ENCODE data around the gene OPN4. TPM values are rescaled to one million over a fixed set of nuclear protein-coding genes. Genes with fewer than 3 reads are reported as not detected.

OPN4 gene
- total and polyA plus RNA-seq, 5 donors from 2014 or later = not detected

GRCh38 chr10:86703176-86703575, 48.8 kb downstream of the OPN4 start:
- H3K36me3 Mint-ChIP-seq = no peaks in the 10 kb centered on the region
- H3K27ac ChIP-seq (ENCODE audit: insufficient read depth, low read length, poor library complexity, severe bottlenecking) = no peak overlapping the region
- no peak overlapping the region for H3K4me3 Mint-ChIP-seq
- H3K9me3 ChIP-seq (ENCODE audit: control insufficient read depth in 2 of 2, low read length in 2 of 2) = no peaks in the 10 kb centered on the region
- H3K9me3 Mint-ChIP-seq = no peaks in the 10 kb centered on the region
- no peaks in the 10 kb centered on the region for H3K27me3 Mint-ChIP-seq
- peaks cover 0 to 2% (median 0%) of the 10 kb centered on the region in 4 donors for H3K4me1 Mint-ChIP-seq
- DNase-seq = no peak
- H3K27me3 ChIP-seq (ENCODE audit: control insufficient read depth, insufficient read depth, low read length) = no peaks in the 10 kb centered on the region
- H3K4me1 ChIP-seq (ENCODE audit: control insufficient read depth, insufficient read depth, low read length, poor library complexity, severe bottlenecking) = no peaks in the 10 kb centered on the region
- H3K4me3 ChIP-seq (ENCODE audit: low read depth, low read length) = no peak overlapping the region
- H3K27ac Mint-ChIP-seq = no peak overlapping the region
- no peak for ATAC-seq (ENCODE audit: low read depth in 2 of 2)
- no peaks in the 10 kb centered on the region for H3K36me3 ChIP-seq (ENCODE audit: control insufficient read depth, insufficient read depth, low read length)

- H3K4me3 Mint-ChIP-seq = no peak overlapping the region
- no peaks in the 10 kb centered on the region for H3K9me3 Mint-ChIP-seq
- H3K27ac Mint-ChIP-seq = no peak overlapping the region
- H3K27me3 Mint-ChIP-seq = no peaks in the 10 kb centered on the region
- H3K9me3 ChIP-seq (ENCODE audit: control insufficient read depth in 2 of 2, low read length in 2 of 2) = no peaks in the 10 kb centered on the region
- ATAC-seq (ENCODE audit: low read depth in 2 of 2) = no peak
- no peak for DNase-seq
- H3K36me3 ChIP-seq (ENCODE audit: control insufficient read depth, insufficient read depth, low read length) = no peaks in the 10 kb centered on the region
- H3K4me1 ChIP-seq (ENCODE audit: control insufficient read depth, insufficient read depth, low read length, poor library complexity, severe bottlenecking) = no peaks in the 10 kb centered on the region
- no peaks in the 10 kb centered on the region for H3K36me3 Mint-ChIP-seq
- H3K4me3 ChIP-seq (ENCODE audit: low read depth, low read length) = no peak overlapping the region
- H3K27ac ChIP-seq (ENCODE audit: insufficient read depth, low read length, poor library complexity, severe bottlenecking) = no peak overlapping the region
- H3K27me3 ChIP-seq (ENCODE audit: control insufficient read depth, insufficient read depth, low read length) = no peaks in the 10 kb centered on the region
- H3K4me1 Mint-ChIP-seq = peaks cover 0 to 9% (median under 1%) of the 10 kb centered on the region in 4 donors
These were observed 50.8 kb downstream of the OPN4 start for GRCh38 chr10:86705139-86705538.

DNA sequence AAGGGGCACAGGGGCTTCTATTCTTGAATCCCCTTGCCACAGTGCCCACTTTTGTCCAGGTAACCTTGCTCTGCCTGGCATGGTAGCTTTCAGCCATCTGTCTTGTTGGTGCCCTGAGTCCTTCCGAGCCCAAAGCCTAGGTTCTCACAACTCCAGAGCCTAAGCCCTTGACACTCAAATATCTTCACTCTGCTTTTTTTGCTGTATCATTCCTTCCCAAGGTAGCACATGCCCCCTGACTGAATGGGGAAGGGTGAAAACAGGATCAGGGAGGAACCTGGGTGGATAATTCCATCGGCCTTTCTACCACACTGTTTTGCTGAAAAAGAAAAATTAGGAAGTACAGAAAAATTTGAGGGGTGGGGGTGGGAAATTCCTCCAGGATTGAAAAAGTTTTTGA, 51.6 kb downstream of the OPN4 start:
- Mint-ChIP-seq H3K4me3 (no peak overlapping the region), H3K4me1 (peaks cover 0 to 17% (median 3%) of the 10 kb centered on the region in 4 donors), H3K27ac (no peak overlapping the region), H3K36me3 (no peaks in the 10 kb centered on the region), H3K27me3 (no peaks in the 10 kb centered on the region), H3K9me3 (no peaks in the 10 kb centered on the region)
- Histone ChIP-seq H3K4me1 (ENCODE audit: control insufficient read depth, insufficient read depth, low read length, poor library complexity, severe bottlenecking) (no peaks in the 10 kb centered on the region), H3K27ac (ENCODE audit: insufficient read depth, low read length, poor library complexity, severe bottlenecking) (no peak overlapping the region), H3K27me3 (ENCODE audit: control insufficient read depth, insufficient read depth, low read length) (no peaks in the 10 kb centered on the region), H3K9me3 (ENCODE audit: control insufficient read depth in 2 of 2, low read length in 2 of 2) (no peaks in the 10 kb centered on the region), H3K4me3 (ENCODE audit: low read depth, low read length) (no peak overlapping the region), H3K36me3 (ENCODE audit: control insufficient read depth, insufficient read depth, low read length) (no peaks in the 10 kb centered on the region)
- no peak for DNase-seq
- ATAC-seq (ENCODE audit: low read depth in 2 of 2) = no peak

DNA sequence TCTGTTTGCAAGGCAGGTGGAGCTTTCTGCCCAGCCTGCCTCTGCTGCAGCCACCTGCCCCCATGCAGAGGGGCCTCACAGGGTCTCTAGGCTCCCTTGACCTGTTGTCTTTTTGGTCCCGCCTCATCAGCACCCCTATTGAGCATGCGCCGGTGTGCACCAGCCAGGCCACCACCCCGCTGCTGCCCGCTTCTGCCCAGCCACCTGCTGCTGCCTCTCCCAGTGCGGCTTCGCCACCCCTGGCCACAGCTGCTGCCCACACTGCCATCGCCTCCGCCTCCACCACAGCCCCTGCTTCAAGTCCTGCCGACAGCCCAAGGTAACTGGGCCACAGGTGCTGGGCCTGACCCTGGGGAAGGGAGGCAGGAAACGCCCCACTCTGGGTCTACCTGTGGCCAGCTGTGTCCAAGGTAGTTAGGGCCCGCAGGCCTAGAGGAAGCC, 52.1 kb downstream of the OPN4 start:
- Mint-ChIP-seq H3K4me1 (peaks cover 0 to 19% (median 4%) of the 10 kb centered on the region in 4 donors), H3K36me3 (no peaks in the 10 kb centered on the region), H3K9me3 (no peaks in the 10 kb centered on the region), H3K27ac (no peak overlapping the region), H3K27me3 (no peaks in the 10 kb centered on the region), H3K4me3 (peak overlapping the region in 1 of 4 donors; percentile 73)
- Histone ChIP-seq H3K4me1 (ENCODE audit: control insufficient read depth, insufficient read depth, low read length, poor library complexity, severe bottlenecking) (no peaks in the 10 kb centered on the region), H3K36me3 (ENCODE audit: control insufficient read depth, insufficient read depth, low read length) (no peaks in the 10 kb centered on the region), H3K27me3 (ENCODE audit: control insufficient read depth, insufficient read depth, low read length) (no peaks in the 10 kb centered on the region), H3K4me3 (ENCODE audit: low read depth, low read length) (no peak overlapping the region), H3K9me3 (ENCODE audit: control insufficient read depth in 2 of 2, low read length in 2 of 2) (no peaks in the 10 kb centered on the region), H3K27ac (ENCODE audit: insufficient read depth, low read length, poor library complexity, severe bottlenecking) (no peak overlapping the region)
- DNase-seq = no peak
- ATAC-seq (ENCODE audit: low read depth in 2 of 2) = no peak

DNA sequence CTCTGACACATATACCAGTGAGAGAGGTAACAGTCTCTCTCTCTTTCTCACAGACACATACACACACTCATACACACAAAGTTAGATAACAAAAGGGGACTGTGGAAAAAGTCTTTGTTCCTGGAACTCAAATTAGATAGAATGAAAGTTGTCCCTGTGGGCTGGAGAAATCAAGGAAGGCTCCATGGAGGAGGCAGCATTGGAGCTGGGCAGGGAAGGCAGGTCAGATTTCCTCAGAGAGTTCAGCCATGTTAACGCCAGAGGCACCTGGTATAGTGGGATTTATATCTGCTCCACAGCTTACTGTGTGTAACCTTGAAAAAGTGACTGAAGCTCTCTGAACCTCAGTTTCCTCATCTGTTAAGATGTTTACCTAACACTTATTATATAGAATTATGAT, 52.6 kb downstream of the OPN4 start:
- Histone ChIP-seq H3K4me1 (ENCODE audit: control insufficient read depth, insufficient read depth, low read length, poor library complexity, severe bottlenecking) (peaks cover 3% of the 10 kb centered on the region), H3K36me3 (ENCODE audit: control insufficient read depth, insufficient read depth, low read length) (no peaks in the 10 kb centered on the region), H3K9me3 (ENCODE audit: control insufficient read depth in 2 of 2, low read length in 2 of 2) (no peaks in the 10 kb centered on the region), H3K27ac (ENCODE audit: insufficient read depth, low read length, poor library complexity, severe bottlenecking) (no peak overlapping the region), H3K4me3 (ENCODE audit: low read depth, low read length) (no peak overlapping the region), H3K27me3 (ENCODE audit: control insufficient read depth, insufficient read depth, low read length) (no peaks in the 10 kb centered on the region)
- Mint-ChIP-seq H3K36me3 (no peaks in the 10 kb centered on the region), H3K27ac (no peak overlapping the region), H3K4me1 (peaks cover 0 to 21% (median 5%) of the 10 kb centered on the region in 4 donors), H3K9me3 (no peaks in the 10 kb centered on the region), H3K4me3 (peak overlapping the region in 2 of 4 donors; percentile 70 to 73), H3K27me3 (no peaks in the 10 kb centered on the region)
- DNase-seq = no peak
- ATAC-seq (ENCODE audit: low read depth in 2 of 2) = no peak

- Histone ChIP-seq H3K4me3 (ENCODE audit: low read depth, low read length) (no peak overlapping the region), H3K9me3 (ENCODE audit: control insufficient read depth in 2 of 2, low read length in 2 of 2) (no peaks in the 10 kb centered on the region), H3K36me3 (ENCODE audit: control insufficient read depth, insufficient read depth, low read length) (no peaks in the 10 kb centered on the region), H3K27ac (ENCODE audit: insufficient read depth, low read length, poor library complexity, severe bottlenecking) (no peak overlapping the region), H3K27me3 (ENCODE audit: control insufficient read depth, insufficient read depth, low read length) (no peaks in the 10 kb centered on the region), H3K4me1 (ENCODE audit: control insufficient read depth, insufficient read depth, low read length, poor library complexity, severe bottlenecking) (peaks cover 8% of the 10 kb centered on the region)
- no peaks in the 10 kb centered on the region for H3K36me3 Mint-ChIP-seq
- H3K27ac Mint-ChIP-seq = no peak overlapping the region
- ATAC-seq (ENCODE audit: low read depth in 2 of 2) (no peak), DNase-seq (no peak)
- peaks cover 0 to 26% (median 8%) of the 10 kb centered on the region in 4 donors for H3K4me1 Mint-ChIP-seq
- no peaks in the 10 kb centered on the region for H3K9me3 Mint-ChIP-seq
- no peaks in the 10 kb centered on the region for H3K27me3 Mint-ChIP-seq
- H3K4me3 Mint-ChIP-seq = peak overlapping the region in 2 of 4 donors; percentile 15 to 70
These were observed 53.2 kb downstream of the OPN4 start for GRCh38 chr10:86707505-86707904.

- H3K27ac Mint-ChIP-seq = no peak overlapping the region
- H3K36me3 Mint-ChIP-seq = no peaks in the 10 kb centered on the region
- Histone ChIP-seq H3K27ac (ENCODE audit: insufficient read depth, low read length, poor library complexity, severe bottlenecking) (no peak overlapping the region), H3K4me3 (ENCODE audit: low read depth, low read length) (no peak overlapping the region), H3K27me3 (ENCODE audit: control insufficient read depth, insufficient read depth, low read length) (no peaks in the 10 kb centered on the region), H3K9me3 (ENCODE audit: control insufficient read depth in 2 of 2, low read length in 2 of 2) (no peaks in the 10 kb centered on the region), H3K36me3 (ENCODE audit: control insufficient read depth, insufficient read depth, low read length) (no peaks in the 10 kb centered on the region), H3K4me1 (ENCODE audit: control insufficient read depth, insufficient read depth, low read length, poor library complexity, severe bottlenecking) (peaks cover 8% of the 10 kb centered on the region)
- no peaks in the 10 kb centered on the region for H3K27me3 Mint-ChIP-seq
- no peak for DNase-seq
- H3K4me3 Mint-ChIP-seq = peak overlapping the region in 1 of 4 donors; percentile 87
- ATAC-seq (ENCODE audit: low read depth in 2 of 2) = no peak
- H3K4me1 Mint-ChIP-seq = peaks cover 0 to 26% (median 8%) of the 10 kb centered on the region in 4 donors
- no peaks in the 10 kb centered on the region for H3K9me3 Mint-ChIP-seq
These were observed 53.9 kb downstream of the OPN4 start for GRCh38 chr10:86708068-86708782.

DNA sequence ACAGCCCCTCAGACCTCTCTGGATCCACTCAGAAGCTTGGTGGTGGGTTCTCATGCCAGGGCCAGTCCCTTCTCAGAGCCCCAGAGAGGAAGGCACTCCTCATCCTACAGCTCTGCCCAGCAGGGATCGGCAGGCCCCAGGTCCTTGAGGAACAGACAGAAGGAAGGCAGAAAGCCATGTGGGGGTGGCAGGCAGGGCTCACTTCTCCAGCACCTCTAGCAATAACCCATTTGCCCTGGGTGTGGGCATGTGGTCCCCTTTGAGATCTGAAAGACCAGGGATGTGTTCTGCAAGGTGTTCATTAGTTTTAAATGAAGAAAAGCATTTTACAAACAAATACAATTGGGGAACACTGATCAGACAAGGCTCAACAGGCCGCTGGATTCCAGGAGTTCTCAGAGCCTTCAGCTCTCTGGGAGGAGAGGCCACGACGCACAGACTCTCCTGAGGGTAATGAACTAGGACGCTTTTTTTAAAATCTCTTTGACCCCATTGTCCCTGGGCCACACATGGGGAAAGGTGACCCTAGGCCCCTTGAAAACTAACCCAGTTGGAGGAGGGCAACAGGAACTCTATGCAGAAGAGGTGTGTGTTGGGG, 54.5 kb downstream of the OPN4 start:
- no peaks in the 10 kb centered on the region for H3K9me3 ChIP-seq (ENCODE audit: control insufficient read depth in 2 of 2, low read length in 2 of 2)
- ATAC-seq (ENCODE audit: low read depth in 2 of 2) = no peak
- H3K27me3 ChIP-seq (ENCODE audit: control insufficient read depth, insufficient read depth, low read length) = no peaks in the 10 kb centered on the region
- DNase-seq = no peak
- Mint-ChIP-seq H3K27me3 (no peaks in the 10 kb centered on the region), H3K4me3 (peak overlapping the region in 3 of 4 donors; percentile 26 to 87 (median 68)), H3K4me1 (peaks cover 0 to 26% (median 8%) of the 10 kb centered on the region in 4 donors), H3K27ac (no peak overlapping the region), H3K36me3 (no peaks in the 10 kb centered on the region), H3K9me3 (no peaks in the 10 kb centered on the region)
- peaks cover 8% of the 10 kb centered on the region for H3K4me1 ChIP-seq (ENCODE audit: control insufficient read depth, insufficient read depth, low read length, poor library complexity, severe bottlenecking)
- no peak overlapping the region for H3K4me3 ChIP-seq (ENCODE audit: low read depth, low read length)
- H3K27ac ChIP-seq (ENCODE audit: insufficient read depth, low read length, poor library complexity, severe bottlenecking) = no peak overlapping the region
- H3K36me3 ChIP-seq (ENCODE audit: control insufficient read depth, insufficient read depth, low read length) = no peaks in the 10 kb centered on the region

All from CD4-positive, CD25-positive, alpha-beta regulatory T cell (primary cell).